AG04449 (cell line): ENCODE measurements around the gene PLXNB2.
A peak's percentile ranks its signal among the peaks of the same experiment; 100 is the strongest.

ENCODE experiments used
- CTCF ChIA-PET: fragments of 350-600 bp; formaldehyde crosslinking; extraction: SDS; loops from one replicate; lab custom pipeline; 2021; ENCODE audit warnings: antibody characterized with exemption; lab: Yijun Ruan, JAX
- POLR2A ChIA-PET: fragments of 400-600, 350-600 bp; formaldehyde crosslinking; extraction: SDS; loops from one replicate; lab custom pipeline; 2020; ENCODE audit warnings: antibody characterized with exemption, inconsistent platforms; lab: Yijun Ruan, JAX
- DNase-seq: peaks from one replicate; pipeline ENCODE4 v3.0.0-alpha.2; 2010; ENCODE audit warnings: low read depth, low spot score
- H3K4me3 ChIP-seq: 2 replicates; pipeline ENCODE4 v1.5.1; 2011; ENCODE audit warnings: low read depth, mild to moderate bottlenecking, control low read depth, low read length
- TF ChIP-seq, protein P1 (sequence below): IDR thresholded peaks from one replicate; pipeline ENCODE4 v1.5.1; 2011; ENCODE audit warnings: mild to moderate bottlenecking, moderate library complexity, low read length, control low read depth, inconsistent platforms; ENCODE audit not compliant: insufficient read depth; ENCODE audit errors: missing control alignments

PLXNB2 gene

DNA sequence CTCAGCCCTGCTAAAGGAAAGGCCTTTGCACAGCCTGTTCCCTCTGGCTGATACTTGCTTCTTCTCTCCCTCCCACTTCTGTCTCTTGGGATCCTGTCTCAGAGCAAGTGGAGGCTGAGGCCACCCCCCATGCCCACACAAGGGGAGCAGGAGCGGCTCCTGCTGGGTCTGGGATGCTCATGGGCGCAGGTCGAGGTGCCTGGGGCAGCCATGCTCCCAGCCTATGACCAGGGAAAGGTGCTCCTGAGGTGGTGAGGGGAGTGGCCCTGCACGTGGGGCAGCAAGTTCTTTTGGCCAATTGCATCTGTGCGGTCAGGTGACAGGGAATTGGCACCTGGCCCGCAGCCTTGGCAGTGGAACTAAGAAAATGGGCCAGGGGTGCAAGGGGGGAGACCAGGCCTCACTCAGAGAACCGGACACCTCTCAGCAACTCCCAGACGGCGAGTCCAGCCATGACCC lies 38.8 kb downstream of the PLXNB2 start:
- ChIA-PET POLR2A (interaction anchor here (0.8 kb wide), 1 partner anchor 18 kb away, joined by 6 read pairs; the partner anchor contains the start of gene HDAC10), CTCF (interaction anchor here (3.2 kb wide), 1 partner anchor 73 kb away, joined by 12 read pairs; no protein-coding TSS in a partner anchor)
- no peak for DNase-seq

DNA sequence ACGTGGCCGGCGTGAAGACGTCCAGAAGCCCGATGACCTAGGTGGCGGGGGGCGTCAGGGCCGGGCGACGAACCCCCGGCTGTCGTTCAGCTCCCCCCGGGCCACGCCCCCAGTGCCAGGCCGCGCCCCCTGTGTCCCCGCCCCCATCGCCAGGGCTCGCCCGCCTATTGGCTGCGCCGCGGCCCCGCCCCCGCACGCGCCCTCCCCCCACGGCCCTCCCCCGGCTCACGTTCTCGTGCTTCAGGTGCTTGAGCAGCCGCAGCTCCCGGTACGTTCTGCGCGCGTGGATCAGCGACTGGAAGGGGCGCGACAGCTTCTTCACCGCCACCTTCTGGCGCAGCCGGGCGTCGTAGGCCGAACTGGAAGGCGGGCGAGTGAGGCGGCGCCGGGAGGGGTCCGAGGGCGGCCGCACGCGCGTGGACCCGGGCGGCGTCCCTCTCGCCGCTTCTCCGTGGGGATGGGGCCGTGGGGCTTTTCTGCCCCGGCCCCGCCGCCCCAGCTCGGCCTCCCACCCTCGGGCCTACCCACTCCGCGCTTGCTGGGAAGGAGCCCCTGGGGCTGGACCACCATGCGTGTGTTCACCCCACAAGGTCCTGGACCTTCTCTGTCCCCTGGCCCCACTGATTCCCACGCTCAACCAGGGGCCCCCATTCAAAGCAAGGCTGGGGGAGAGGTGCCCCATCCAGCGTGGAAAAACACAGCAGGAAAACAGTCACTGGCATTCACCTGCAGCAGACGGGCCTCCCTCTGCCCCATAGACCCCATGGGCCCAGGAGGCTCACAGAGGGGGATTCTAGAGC lies 39.7 kb downstream of the PLXNB2 start:
- CTCF ChIA-PET, result interaction anchor here (1.0 to 3.2 kb wide), 7 partner anchors 8 to 73 kb away, joined by 3 to 12 read pairs (median 4); partner anchors contain the start of gene DENND6B
- TF ChIP-seq, protein P1, sequence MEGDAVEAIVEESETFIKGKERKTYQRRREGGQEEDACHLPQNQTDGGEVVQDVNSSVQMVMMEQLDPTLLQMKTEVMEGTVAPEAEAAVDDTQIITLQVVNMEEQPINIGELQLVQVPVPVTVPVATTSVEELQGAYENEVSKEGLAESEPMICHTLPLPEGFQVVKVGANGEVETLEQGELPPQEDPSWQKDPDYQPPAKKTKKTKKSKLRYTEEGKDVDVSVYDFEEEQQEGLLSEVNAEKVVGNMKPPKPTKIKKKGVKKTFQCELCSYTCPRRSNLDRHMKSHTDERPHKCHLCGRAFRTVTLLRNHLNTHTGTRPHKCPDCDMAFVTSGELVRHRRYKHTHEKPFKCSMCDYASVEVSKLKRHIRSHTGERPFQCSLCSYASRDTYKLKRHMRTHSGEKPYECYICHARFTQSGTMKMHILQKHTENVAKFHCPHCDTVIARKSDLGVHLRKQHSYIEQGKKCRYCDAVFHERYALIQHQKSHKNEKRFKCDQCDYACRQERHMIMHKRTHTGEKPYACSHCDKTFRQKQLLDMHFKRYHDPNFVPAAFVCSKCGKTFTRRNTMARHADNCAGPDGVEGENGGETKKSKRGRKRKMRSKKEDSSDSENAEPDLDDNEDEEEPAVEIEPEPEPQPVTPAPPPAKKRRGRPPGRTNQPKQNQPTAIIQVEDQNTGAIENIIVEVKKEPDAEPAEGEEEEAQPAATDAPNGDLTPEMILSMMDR, result peak; percentile 50
- POLR2A ChIA-PET, result interaction anchor here (0.8 to 1.0 kb wide), 3 partner anchors 15 to 18 kb away, joined by 3 to 5 read pairs (median 4); partner anchors contain the start of gene HDAC10
- no peak for DNase-seq
- peak overlapping the region; percentile 54 for H3K4me3 ChIP-seq

More for the DNA sequence above, 38.8 kb downstream of the PLXNB2 start:
- TF ChIP-seq, protein P1, result no peak
- H3K4me3 ChIP-seq, result no peak overlapping the region

DNA sequence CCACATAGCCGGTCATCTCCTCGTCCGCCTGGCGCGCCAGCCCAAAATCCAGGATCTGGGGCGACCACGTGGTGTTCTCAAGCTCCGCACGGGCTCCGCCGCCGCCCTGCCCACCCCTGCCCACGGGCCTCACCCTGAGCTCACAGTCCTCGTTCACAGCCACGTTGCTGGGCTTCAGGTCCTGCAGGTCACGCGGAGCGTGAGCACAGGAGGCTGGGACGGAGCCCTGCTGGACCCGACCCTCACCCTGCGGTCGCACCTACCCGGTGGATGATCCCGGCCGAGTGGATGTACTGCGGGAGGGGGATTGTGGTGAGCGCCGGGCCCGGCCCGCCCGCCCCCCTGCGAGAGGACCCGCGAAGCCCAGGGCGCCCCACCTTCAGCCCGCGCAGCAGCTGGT lies 40.5 kb downstream of the PLXNB2 start:
- no peak for DNase-seq
- peak overlapping the region; percentile 46 for H3K4me3 ChIP-seq
- POLR2A ChIA-PET, result interaction anchor here (0.8 to 1.0 kb wide), 3 partner anchors 15 to 17 kb away, joined by 3 to 5 read pairs (median 4); partner anchors contain the start of gene HDAC10
- TF ChIP-seq, protein P1, result no peak
- CTCF ChIA-PET, result interaction anchor here (1.0 to 3.2 kb wide), 7 partner anchors 9 to 74 kb away, joined by 3 to 12 read pairs (median 4); partner anchors contain the start of gene DENND6B

DNA sequence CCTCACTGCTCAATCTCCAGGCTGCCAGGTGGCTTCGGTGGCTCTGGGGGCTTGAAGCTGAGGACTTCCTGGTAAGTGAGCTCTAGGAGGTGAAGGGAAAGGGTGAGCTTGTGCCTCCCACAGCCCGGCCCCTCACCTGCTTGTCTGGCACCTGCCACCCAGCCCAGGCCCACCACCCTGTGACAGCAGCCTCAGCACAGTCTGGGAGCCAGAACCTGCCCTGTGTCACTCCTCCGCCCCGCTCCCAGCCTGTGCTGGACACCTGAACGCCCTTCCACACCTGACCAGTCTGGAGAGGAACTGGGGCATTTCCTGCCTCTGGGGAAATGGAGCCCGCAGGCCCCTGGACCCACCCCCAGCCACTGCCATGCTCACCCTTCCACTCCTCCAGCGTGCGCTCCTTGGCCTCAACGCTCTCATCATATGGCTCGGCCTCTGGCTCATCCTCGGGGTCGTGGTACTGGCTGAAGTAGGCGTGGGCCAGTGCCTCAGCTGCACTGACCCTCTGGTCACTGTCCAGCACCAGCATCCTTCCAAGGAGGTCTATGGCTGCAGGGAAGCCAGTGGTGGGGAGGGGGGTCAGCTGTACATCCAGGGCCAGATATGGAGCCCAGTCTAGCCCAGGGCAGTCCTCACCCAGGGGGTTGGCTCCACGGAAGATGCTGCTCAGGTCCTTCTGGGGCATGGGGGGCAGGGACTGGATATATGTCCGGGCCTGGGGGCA lies 42.3 kb downstream of the PLXNB2 start:
- TF ChIP-seq, protein P1, result no peak
- DNase-seq, result no peak
- POLR2A ChIA-PET, result interaction anchor here (1.2 kb wide), 1 partner anchor 13 kb away, joined by 3 read pairs; no protein-coding TSS in a partner anchor
- CTCF ChIA-PET, result interaction anchor here (1.2 kb wide), 1 partner anchor 11 kb away, joined by 3 read pairs; no protein-coding TSS in a partner anchor
- no peak overlapping the region for H3K4me3 ChIP-seq

DNA sequence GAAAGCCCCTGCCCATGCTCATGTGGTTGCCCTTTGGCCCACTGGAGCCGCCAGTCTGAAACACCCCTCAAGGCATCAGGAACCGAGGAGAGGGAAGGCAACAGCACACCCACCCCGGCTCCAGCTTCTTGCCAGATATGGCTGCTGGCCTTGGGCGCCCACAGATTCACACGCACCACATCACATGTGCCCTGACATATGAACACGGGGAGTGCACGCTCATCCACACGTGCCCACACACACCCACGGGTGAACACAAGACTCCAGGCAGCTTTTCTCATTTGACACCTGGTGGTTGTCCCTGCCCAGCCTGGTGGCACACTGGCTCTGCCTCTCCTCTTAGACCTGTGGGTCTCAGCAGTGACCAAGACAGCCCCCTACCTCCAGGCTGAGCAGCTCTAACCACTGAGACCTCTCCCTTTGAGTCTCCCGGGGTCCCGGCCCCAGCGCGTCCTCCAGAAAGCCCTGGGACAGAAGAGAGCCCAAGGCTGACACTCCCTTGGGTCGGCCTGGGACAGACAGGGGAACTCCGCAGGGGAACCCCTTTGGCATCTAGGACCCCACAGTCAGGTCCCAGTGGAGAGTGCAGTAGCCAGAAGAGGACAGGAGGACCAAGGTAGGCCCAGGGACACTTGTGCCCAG lies 43.2 kb downstream of the PLXNB2 start:
- ChIA-PET POLR2A (interaction anchor here (1.2 kb wide), 1 partner anchor 12 kb away, joined by 3 read pairs; no protein-coding TSS in a partner anchor), CTCF (interaction anchor here (0.6 to 2.5 kb wide), 5 partner anchors 8 to 78 kb away, joined by 3 to 18 read pairs (median 5); partner anchors contain the start of gene HDAC10)
- TF ChIP-seq, protein P1, result no peak
- DNase-seq, result no peak
- H3K4me3 ChIP-seq, result no peak overlapping the region
